AG10803 (cell line): Measurements from ENCODE around the gene PLCB4.

Source experiments
- DNase-seq: peaks from one replicate; pipeline ENCODE4 v3.0.0; 2010; ENCODE audit warnings: low read depth
- H3K4me3 ChIP-seq: 2 replicates; pipeline ENCODE4 v1.5.1; 2011; ENCODE audit warnings: mild to moderate bottlenecking, low read length, control low read depth
- TF ChIP-seq, protein P1 (sequence below): conservative IDR thresholded peaks from 2 replicates; pipeline ENCODE4 v1.5.1; 2011; ENCODE audit warnings: mild to moderate bottlenecking, low read length, control low read depth, inconsistent platforms

The PLCB4 gene

DNA sequence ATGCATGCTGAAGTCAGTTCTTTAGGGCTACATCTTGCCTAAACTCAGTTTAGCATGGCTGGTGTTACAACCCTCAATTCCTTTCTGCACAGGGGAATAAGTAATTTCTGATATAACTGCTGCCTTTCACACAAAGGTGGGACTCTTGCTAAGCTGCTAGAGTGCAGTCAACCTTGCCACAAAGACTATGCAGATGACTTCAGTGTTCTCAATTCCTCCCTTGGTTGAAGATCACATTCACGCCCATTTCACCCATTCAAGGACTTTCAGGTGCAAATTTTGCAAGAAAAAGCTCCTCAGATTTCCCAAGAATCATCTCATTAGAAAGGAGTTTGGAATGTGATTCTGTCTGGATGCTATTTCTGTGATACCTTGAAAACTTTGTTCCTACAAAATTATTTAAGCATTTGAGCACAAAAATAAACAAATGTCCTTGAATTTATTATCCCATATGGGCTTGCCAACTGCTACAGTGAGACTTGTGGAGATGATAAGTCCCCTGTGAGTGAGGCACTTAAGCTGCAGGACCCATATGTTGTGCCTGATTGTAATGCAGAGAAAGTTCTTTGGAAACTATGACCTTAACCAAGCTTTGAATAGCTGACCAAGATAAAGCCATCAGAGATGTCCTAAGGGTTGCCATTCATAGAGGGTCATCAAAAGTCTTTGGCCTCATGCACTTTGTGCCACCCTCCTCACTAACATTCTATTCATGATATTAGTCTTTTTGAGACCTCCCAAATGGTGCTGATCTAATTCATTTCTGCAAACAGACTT, 111.8 kb downstream of the PLCB4 start:
- TF ChIP-seq, protein P1, sequence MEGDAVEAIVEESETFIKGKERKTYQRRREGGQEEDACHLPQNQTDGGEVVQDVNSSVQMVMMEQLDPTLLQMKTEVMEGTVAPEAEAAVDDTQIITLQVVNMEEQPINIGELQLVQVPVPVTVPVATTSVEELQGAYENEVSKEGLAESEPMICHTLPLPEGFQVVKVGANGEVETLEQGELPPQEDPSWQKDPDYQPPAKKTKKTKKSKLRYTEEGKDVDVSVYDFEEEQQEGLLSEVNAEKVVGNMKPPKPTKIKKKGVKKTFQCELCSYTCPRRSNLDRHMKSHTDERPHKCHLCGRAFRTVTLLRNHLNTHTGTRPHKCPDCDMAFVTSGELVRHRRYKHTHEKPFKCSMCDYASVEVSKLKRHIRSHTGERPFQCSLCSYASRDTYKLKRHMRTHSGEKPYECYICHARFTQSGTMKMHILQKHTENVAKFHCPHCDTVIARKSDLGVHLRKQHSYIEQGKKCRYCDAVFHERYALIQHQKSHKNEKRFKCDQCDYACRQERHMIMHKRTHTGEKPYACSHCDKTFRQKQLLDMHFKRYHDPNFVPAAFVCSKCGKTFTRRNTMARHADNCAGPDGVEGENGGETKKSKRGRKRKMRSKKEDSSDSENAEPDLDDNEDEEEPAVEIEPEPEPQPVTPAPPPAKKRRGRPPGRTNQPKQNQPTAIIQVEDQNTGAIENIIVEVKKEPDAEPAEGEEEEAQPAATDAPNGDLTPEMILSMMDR, result no peak
- no peak for DNase-seq
- no peak overlapping the region for H3K4me3 ChIP-seq

DNA sequence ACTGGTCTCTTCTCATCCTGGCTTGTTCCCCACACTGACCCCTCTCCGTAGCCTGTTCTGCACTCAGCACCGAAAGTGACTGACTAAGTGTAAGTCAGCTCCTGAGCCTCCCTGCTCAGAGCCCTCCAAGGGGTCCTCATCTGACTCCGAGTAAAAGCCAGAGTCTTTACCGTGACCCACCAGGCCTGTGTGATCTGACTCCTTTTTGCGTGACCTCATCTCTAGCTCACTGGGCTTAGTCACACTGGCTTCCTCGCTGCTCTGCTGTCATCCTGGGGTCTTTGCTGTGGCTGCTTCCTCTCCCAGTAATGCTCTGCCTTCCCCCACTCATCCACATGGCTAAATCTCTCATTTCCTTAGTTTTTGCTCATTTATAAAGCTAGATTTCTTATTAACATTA, 116.6 kb downstream of the PLCB4 start:
- DNase-seq, result peak; percentile 49
- TF ChIP-seq, protein P1, result no peak
- no peak overlapping the region for H3K4me3 ChIP-seq

DNA sequence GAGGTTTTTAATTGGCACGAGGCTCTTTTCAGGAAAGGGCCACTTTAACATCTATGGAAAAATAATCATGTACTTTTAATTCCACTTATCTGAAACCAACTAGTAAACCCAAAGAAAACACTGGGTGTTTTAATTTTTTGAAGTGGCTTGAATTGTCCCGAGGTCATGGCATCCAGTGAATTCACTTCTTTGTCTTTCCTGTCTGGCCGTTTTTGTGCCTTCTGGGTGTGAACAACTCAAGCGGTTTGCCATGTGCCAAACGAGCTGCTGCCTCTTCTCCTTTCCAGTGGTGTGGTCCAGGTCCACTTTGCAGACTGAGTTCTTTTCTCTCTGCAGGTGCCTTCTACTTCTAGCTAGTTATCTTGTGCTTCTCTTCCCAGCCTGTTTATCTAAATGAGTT, 117.5 kb downstream of the PLCB4 start:
- no peak overlapping the region for H3K4me3 ChIP-seq
- TF ChIP-seq, protein P1, result no peak
- no peak for DNase-seq

DNA sequence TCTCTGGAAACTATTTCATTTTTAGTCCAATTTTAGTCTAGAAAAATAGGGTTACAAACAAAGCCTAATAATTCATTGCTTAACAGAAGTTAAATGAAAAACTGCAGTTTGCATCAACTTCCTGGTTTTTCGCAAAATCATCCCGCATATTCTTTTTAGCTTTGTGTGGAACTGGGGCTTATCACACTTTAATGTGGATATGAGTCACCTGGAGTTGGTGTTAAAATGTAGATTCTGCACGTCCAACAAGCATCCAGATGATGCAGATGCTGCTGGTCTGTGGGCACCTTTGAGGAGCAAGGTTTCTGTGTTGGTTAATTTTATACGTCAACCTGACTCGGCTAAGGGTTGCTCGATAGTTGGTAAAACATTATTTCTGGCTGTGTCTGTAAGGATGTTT, 126.1 kb downstream of the PLCB4 start:
- TF ChIP-seq, protein P1, result no peak
- no peak overlapping the region for H3K4me3 ChIP-seq
- no peak for DNase-seq

DNA sequence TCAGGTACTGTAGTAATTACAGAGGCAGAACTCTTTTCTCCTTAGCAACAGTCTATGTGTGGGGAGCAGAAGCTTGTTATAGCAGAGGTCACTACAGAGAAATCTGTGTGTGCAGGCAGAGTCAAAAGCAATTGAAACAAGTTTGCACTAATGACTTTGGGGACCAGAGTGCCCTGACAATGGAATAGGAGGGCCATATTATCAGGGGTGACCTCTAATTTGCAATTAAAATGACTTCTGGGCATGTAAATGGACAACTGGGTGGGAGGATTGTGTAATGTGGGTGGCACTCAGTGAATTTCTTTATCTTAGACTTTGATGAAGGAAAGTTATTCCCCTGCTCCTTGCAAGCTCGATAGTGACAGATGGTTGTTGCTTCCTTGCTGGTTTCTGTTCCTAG, 127.2 kb downstream of the PLCB4 start:
- DNase-seq, result no peak
- no peak overlapping the region for H3K4me3 ChIP-seq
- TF ChIP-seq, protein P1, result no peak

DNA sequence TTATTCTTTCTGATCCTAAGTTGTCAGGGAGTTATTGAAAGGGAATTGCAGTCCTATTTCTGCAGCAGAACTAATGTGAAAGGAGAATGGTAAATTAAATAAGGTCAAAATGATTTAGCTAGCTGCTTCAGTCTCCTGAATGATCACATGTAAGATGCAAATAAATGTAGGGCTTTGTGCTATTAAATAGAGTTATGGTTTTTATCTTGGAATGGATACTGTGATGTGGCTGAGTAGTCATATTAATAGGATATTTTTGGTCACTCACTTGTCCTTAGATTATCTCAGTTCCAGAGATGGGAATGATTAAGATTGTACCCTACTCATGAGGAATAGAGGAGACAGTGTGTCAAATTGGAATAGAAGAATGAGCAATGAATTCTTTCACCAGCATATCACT, 129.6 kb downstream of the PLCB4 start:
- H3K4me3 ChIP-seq, result no peak overlapping the region
- DNase-seq, result no peak
- TF ChIP-seq, protein P1, result no peak

DNA sequence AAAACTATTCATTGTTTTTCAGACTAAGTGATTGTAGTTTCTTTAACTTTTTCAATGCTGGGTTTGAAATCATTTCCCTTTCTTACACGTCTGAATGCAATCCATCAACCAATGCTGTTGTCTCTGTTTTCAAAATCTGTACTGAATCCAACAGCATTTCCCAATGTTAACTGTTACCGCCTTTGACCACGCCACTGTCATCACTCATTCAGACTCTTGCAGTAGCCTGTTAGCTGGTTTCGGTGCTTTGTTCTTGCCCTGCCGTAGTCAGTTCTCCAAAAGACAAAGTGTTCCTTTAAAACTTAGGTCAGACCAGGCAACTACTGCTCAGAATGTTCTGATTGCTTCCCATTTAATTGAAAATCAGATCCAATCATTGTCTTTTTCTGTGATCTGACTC, 131.3 kb downstream of the PLCB4 start:
- TF ChIP-seq, protein P1, result no peak
- peak overlapping the region; percentile 5 for H3K4me3 ChIP-seq
- DNase-seq, result peak; percentile 75
